Epithelial cell of proximal tubule (primary cell): Measurements from ENCODE around the gene NKIRAS2. TPM values are rescaled to one million over a fixed set of nuclear protein-coding genes. Genes with fewer than 3 reads are reported as not detected.
"Not testable (repeated sequence)": the region's sequence is repeated elsewhere in the genome, so short reads cannot be mapped to it uniquely, and the experiment has no call there.

Source experiments
- DNase-seq: peaks from one replicate; pipeline ENCODE4 v3.0.0-alpha.2; 2011; ENCODE audit warnings: low read depth
- H3K4me3 ChIP-seq: 2 replicates; pipeline ENCODE4 v1.5.1; 2011; ENCODE audit warnings: low read depth, mild to moderate bottlenecking, low read length
- CTCF ChIP-seq: conservative IDR thresholded peaks from 2 replicates; pipeline ENCODE4 v1.5.1; 2012; ENCODE audit warnings: low read depth, mild to moderate bottlenecking, low read length
- total RNA-seq: library from RNA; depleted of rRNA; stranded (reverse); fragments of >200 nt; gene quantifications from 2 replicates; pipeline ENCODE4 v1.2.3, GENCODE V29; 2015

Gene NKIRAS2
- total RNA-seq, 1 donor from 2014 or later: 37.7 TPM

GRCh38 chr17:42018339-42018738 lies 1.6 kb upstream of the NKIRAS2 start:
- DNase-seq: no peak
- H3K4me3 ChIP-seq: peak overlapping the region; percentile 94
- no peak for TF ChIP-seq CTCF

GRCh38 chr17:42018988-42019387 lies 902 bp upstream of the NKIRAS2 start:
- no peak for TF ChIP-seq CTCF
- no peak for DNase-seq

GRCh38 chr17:42020845-42021244 lies 955 bp downstream of the NKIRAS2 start:
- DNase-seq: not testable (repeated sequence)
- peak overlapping the region; percentile 64 for H3K4me3 ChIP-seq

More at GRCh38 chr17:42018988-42019387, 902 bp upstream of the NKIRAS2 start:
- no peak overlapping the region for H3K4me3 ChIP-seq

- TF ChIP-seq CTCF: no peak
- no peak overlapping the region for H3K4me3 ChIP-seq
- DNase-seq: no peak
These were observed 3.8 kb downstream of the NKIRAS2 start for GRCh38 chr17:42023524-42024349.

GRCh38 chr17:42025191-42025579 lies 5.3 kb downstream of the NKIRAS2 start:
- no peak for TF ChIP-seq CTCF
- no peak for DNase-seq

GRCh38 chr17:42025936-42026335 lies 6.0 kb downstream of the NKIRAS2 start:
- no peak overlapping the region for H3K4me3 ChIP-seq
- no peak for DNase-seq
- no peak for TF ChIP-seq CTCF

More at GRCh38 chr17:42025191-42025579, 5.3 kb downstream of the NKIRAS2 start:
- H3K4me3 ChIP-seq: no peak overlapping the region

GRCh38 chr17:42026857-42027589 lies 7.1 kb downstream of the NKIRAS2 start:
- TF ChIP-seq CTCF: no peak
- DNase-seq: no peak
- H3K4me3 ChIP-seq: no peak overlapping the region
